ENCODE data around the gene FBXO47.

GRCh38 chr17:38897671-38898290 lies 69.4 kb downstream of the FBXO47 start:
- no peak for TF ChIP-seq LEF1 (IDR thresholded peaks at IDR 0.05; ENCODE audit: borderline replicate concordance)
- no peak for TF ChIP-seq SUZ12 (IDR thresholded peaks at IDR 0.05)
- no peak for TF ChIP-seq SP1 (IDR thresholded peaks at IDR 0.05)
- TF ChIP-seq ARNT (IDR thresholded peaks at IDR 0.05): no peak
- no peak for TF ChIP-seq FOXA1 (IDR thresholded peaks at IDR 0.05)
- TF ChIP-seq ELF4 (IDR thresholded peaks at IDR 0.05): no peak
- no peak for TF ChIP-seq HDGF (IDR thresholded peaks at IDR 0.05; ENCODE audit: borderline replicate concordance)
- TF ChIP-seq TARDBP (IDR thresholded peaks at IDR 0.05): no peak
- TF ChIP-seq FOXM1 (IDR thresholded peaks at IDR 0.05; ENCODE audit: borderline replicate concordance): no peak
- TF ChIP-seq FOXK2 (IDR thresholded peaks at IDR 0.05): no peak
- TF ChIP-seq ZNF384 (IDR thresholded peaks at IDR 0.05): no peak

Data from HEK293T (cell line).